Esophagus squamous epithelium (tissue), 5 donors: ENCODE results near the gene DAP3. TPM values are rescaled to one million over a fixed set of nuclear protein-coding genes. Genes with fewer than 3 reads are reported as not detected.
"Not testable (repeated sequence)": the region's sequence is repeated elsewhere in the genome, so short reads cannot be mapped to it uniquely, and the experiment has no call there.

Source experiments
- DNase-seq: peaks from one replicate; lab custom pipeline; 2025; lab: John Stamatoyannopoulos, UW
- H3K27ac ChIP-seq, 4 donors: fragments of 200-600 bp; sonication (generic); one replicate each; pipeline ENCODE4 v1.5.1; 2016 to 2019; ENCODE audit warnings: mild to moderate bottlenecking in 1 of 4
- H3K27me3 ChIP-seq, 4 donors: fragments of 200-600 bp; sonication (generic); 1 replicate in 3 of 4; 2 replicates in 1 of 4; pipeline versions ENCODE4 v1.5.1 to v1.6.0; 2017 to 2021; ENCODE audit warnings: antibody characterized with exemption in 1 of 4
- H3K36me3 ChIP-seq, 3 donors: fragments of 200-600 bp; sonication (generic); one replicate each; pipeline ENCODE4 v1.5.1; 2016 to 2019
- H3K4me1 ChIP-seq, 3 donors: fragments of 200-600 bp; sonication (generic); one replicate each; pipeline ENCODE4 v1.5.1; 2017 to 2019
- H3K4me3 ChIP-seq, 4 donors: fragments of 200-600 bp; sonication (generic); 1 replicate in 3 of 4; 2 replicates in 1 of 4; pipeline ENCODE4 v1.5.1; 2016 to 2019; ENCODE audit warnings: mild to moderate bottlenecking in 2 of 4, moderate library complexity in 1 of 4
- H3K9me3 ChIP-seq, 3 donors: fragments of 200-600 bp; sonication (generic); one replicate each; pipeline ENCODE4 v1.5.1; 2016 to 2019
- POLR2A ChIP-seq, 4 donors: fragments of 450-650 bp; IDR thresholded peaks; one replicate each; pipeline ENCODE4 v1.6.1; 2017; ENCODE audit warnings: antibody characterized with exemption in 4 of 4, mild to moderate bottlenecking in 4 of 4, moderate library complexity in 3 of 4
- WGBS, 2 donors: methylation state at CpG; one replicate each; pipeline ENCODE4 v1.1.5; 2018; 5-methylcytosine and 5-hydroxymethylcytosine counted together
- intact Hi-C: fragments of 100-400 bp; cut with DNase I; formaldehyde crosslinking; loops from one replicate; pipeline ENCODE4 v1.15.0; 2022
- total RNA-seq, 4 donors: library from RNA; depleted of rRNA; stranded (reverse); fragments of >200 nt; gene quantifications; one replicate each; pipeline ENCODE4 v1.1.0, GENCODE V29; 2016
- TF ChIP-seq, protein P1 (sequence below), 6 experiments: fragments of 450-650 bp in 4 of 6; fragments of 200-600 bp in 2 of 6; sonication (generic) in 2 of 6; IDR thresholded peaks; one replicate each; pipeline ENCODE4 v1.5.1; 2016 to 2019; ENCODE audit warnings: antibody characterized with exemption in 6 of 6, mild to moderate bottlenecking in 4 of 6, moderate library complexity in 4 of 6
- donor health status: DM: yes; HTN: yes; CAD: no.

Gene DAP3
- total RNA-seq, 4 donors from 2014 or later = 59.9 to 144 (median 78.5) TPM

DNA sequence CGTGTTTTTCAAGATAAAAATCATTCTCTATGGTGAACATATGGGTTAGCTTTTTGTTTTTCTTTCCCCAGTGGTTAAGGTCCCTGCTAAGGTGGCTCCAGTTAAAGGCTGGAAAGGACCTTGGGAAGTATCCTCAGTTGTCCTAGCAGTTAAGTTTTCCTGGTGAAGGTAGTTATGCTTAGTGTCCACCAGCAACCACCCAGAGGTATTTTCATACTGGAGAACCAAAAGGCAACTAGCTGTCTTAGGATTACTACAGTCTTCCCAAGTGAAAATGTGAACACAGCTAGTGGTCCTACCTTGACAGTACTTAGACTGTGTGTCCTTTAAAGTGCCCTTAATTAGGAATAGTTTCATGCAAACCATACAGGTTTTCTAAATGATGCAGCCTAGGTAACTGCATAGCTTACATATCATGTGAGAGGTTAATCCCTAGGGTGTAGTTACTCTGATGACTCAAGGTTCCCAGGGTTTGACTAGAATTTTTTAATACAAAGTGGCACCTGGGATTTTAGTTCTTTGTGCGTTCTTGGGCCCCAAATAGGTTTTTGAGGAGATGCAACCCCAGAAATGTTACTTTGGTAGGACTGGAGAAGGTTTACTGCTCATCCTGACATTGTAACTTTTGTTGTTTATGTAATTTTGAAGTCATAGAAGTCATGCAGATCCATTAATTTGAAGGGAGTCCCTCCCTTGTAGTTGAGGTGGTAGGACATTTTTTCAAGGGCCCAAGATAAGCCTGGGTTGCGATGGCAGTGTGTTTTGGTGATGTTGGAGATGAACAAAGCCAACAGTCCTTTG, 36.8 kb upstream of the DAP3 start:
- TF ChIP-seq, protein P1, sequence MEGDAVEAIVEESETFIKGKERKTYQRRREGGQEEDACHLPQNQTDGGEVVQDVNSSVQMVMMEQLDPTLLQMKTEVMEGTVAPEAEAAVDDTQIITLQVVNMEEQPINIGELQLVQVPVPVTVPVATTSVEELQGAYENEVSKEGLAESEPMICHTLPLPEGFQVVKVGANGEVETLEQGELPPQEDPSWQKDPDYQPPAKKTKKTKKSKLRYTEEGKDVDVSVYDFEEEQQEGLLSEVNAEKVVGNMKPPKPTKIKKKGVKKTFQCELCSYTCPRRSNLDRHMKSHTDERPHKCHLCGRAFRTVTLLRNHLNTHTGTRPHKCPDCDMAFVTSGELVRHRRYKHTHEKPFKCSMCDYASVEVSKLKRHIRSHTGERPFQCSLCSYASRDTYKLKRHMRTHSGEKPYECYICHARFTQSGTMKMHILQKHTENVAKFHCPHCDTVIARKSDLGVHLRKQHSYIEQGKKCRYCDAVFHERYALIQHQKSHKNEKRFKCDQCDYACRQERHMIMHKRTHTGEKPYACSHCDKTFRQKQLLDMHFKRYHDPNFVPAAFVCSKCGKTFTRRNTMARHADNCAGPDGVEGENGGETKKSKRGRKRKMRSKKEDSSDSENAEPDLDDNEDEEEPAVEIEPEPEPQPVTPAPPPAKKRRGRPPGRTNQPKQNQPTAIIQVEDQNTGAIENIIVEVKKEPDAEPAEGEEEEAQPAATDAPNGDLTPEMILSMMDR (IDR thresholded peaks at IDR 0.05) = peak in 1 of 6 experiments; percentile 1
- no peak for TF ChIP-seq POLR2A (IDR thresholded peaks at IDR 0.05)
- no peak for DNase-seq
- no peaks in the 10 kb centered on the region for H3K27me3 ChIP-seq
- no peak overlapping the region for H3K4me3 ChIP-seq
- intact Hi-C loops = no loop called here
- no peaks in the 10 kb centered on the region for H3K9me3 ChIP-seq
- peak overlapping the region; percentile 26 to 78 (median 55) for H3K27ac ChIP-seq
- no peaks in the 10 kb centered on the region for H3K36me3 ChIP-seq
- WGBS, 2 donors = 38 to 50% methylated on average over 3 of the region's 3 CpGs
- peaks cover 12 to 54% (median 27%) of the 10 kb centered on the region in 3 donors for H3K4me1 ChIP-seq

DNA sequence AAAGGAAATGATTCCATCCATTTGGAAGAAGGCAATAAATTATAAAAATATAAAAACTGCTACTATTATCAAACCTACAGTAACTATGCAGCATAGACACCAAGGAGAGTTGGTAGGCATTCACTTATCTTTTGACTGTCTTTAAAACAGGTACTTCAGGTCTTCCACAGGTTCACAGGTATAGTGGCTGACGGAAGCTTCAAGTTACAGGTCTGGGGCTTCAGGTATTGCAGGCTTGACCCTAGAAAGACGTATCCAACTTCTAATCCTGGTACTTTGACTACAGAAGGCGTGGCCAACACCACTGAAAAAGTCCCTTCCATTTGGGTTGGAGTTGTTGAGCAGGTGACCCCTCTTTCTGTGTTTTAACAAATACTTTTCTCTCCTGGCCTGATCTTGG, 35.9 kb upstream of the DAP3 start:
- H3K4me3 ChIP-seq = no peak overlapping the region
- H3K27ac ChIP-seq = peak overlapping the region in 3 of 4 donors; percentile 39 to 78 (median 71)
- peaks cover 12 to 50% (median 23%) of the 10 kb centered on the region in 3 donors for H3K4me1 ChIP-seq
- no peaks in the 10 kb centered on the region for H3K27me3 ChIP-seq
- H3K9me3 ChIP-seq = no peaks in the 10 kb centered on the region
- DNase-seq = no peak
- TF ChIP-seq, protein P1 (IDR thresholded peaks at IDR 0.05) = no peak
- no peak for TF ChIP-seq POLR2A (IDR thresholded peaks at IDR 0.05)
- H3K36me3 ChIP-seq = no peaks in the 10 kb centered on the region
- intact Hi-C loops = no loop called here
- 59 to 92% methylated on average over 3 of the region's 3 CpGs for WGBS, 2 donors

GRCh38 chr1:155657463-155657862, 31.4 kb upstream of the DAP3 start:
- intact Hi-C loops = no loop called here
- Histone ChIP-seq H3K36me3 (peaks cover 8 to 45% (median 23%) of the 10 kb centered on the region in 3 donors), H3K27ac (no peak overlapping the region), H3K27me3 (no peaks in the 10 kb centered on the region), H3K4me3 (no peak overlapping the region), H3K4me1 (peaks cover 0 to 8% (median 2%) of the 10 kb centered on the region in 3 donors), H3K9me3 (no peaks in the 10 kb centered on the region)
- 63 to 88% methylated on average over 1 to 2 of the region's 2 CpGs for WGBS, 2 donors
- TF ChIP-seq, protein P1 (IDR thresholded peaks at IDR 0.05) = no peak
- TF ChIP-seq POLR2A (IDR thresholded peaks at IDR 0.05) = no peak
- no peak for DNase-seq

DNA sequence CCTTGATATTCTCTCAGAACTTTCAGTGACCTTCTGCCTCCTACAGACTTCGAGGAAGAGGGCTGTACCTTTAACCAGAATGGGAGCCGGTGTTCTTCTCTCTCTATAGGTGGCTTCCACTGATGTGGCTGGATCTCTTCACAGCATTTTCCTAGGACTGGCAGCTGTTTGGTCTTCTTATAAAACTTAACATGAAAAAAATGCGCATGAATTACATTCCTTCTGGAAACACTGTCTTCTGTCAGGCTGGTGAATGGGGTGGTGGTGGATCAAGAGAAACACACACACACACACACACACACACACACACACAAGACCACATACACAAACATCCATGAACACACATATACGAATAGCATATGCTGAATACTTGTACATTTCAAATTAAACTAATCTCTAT, 27.7 kb upstream of the DAP3 start:
- WGBS, 2 donors = 84 to 86% methylated on average over 3 of the region's 4 CpGs
- H3K9me3 ChIP-seq, H3K27me3 ChIP-seq, H3K4me3 ChIP-seq, H3K27ac ChIP-seq, DNase-seq, intact Hi-C loops, H3K4me1 ChIP-seq: not testable (repeated sequence)
- H3K36me3 ChIP-seq = peaks cover 8 to 83% (median 49%) of the 10 kb centered on the region in 3 donors

GRCh38 chr1:155669233-155670162, 19.4 kb upstream of the DAP3 start:
- intact Hi-C loops = no loop called here
- no peak for TF ChIP-seq POLR2A (IDR thresholded peaks at IDR 0.05)
- TF ChIP-seq, protein P1 (IDR thresholded peaks at IDR 0.05) = no peak
- H3K27me3 ChIP-seq = no peaks in the 10 kb centered on the region
- DNase-seq = no peak
- H3K36me3 ChIP-seq = peaks cover 19 to 100% (median 72%) of the 10 kb centered on the region in 3 donors
- H3K4me3 ChIP-seq = no peak overlapping the region
- no peaks in the 10 kb centered on the region for H3K4me1 ChIP-seq
- 80 to 89% methylated on average over 5 of the region's 5 CpGs for WGBS, 2 donors
- no peaks in the 10 kb centered on the region for H3K9me3 ChIP-seq
- H3K27ac ChIP-seq = no peak overlapping the region
